Transverse colon (tissue), 4 donors: ENCODE results near the gene PCNT.

Experiments
- CTCF ChIP-seq, 5 experiments: fragments of 200-600 bp in 3 of 5; fragments of 450-650 bp in 2 of 5; sonication (generic) in 3 of 5; IDR thresholded peaks; 1 replicate in 2 of 5; 2 replicates in 3 of 5; pipeline ENCODE4 v1.5.1; 2016 to 2017; ENCODE audit warnings: antibody characterized with exemption in 5 of 5, inconsistent platforms in 3 of 5, mild to moderate bottlenecking in 2 of 5, moderate library complexity in 1 of 5
- EP300 ChIP-seq: sonication (generic); formaldehyde crosslinking; IDR thresholded peaks from one replicate; pipeline ENCODE4 v1.6.1; 2017; ENCODE audit warnings: antibody characterized with exemption, low read depth
- POLR2AphosphoS5 ChIP-seq, 3 donors: sonication (generic); formaldehyde crosslinking; IDR thresholded peaks; one replicate each; pipeline ENCODE4 v1.6.1; 2016; ENCODE audit warnings: antibody characterized with exemption in 3 of 3

DNA sequence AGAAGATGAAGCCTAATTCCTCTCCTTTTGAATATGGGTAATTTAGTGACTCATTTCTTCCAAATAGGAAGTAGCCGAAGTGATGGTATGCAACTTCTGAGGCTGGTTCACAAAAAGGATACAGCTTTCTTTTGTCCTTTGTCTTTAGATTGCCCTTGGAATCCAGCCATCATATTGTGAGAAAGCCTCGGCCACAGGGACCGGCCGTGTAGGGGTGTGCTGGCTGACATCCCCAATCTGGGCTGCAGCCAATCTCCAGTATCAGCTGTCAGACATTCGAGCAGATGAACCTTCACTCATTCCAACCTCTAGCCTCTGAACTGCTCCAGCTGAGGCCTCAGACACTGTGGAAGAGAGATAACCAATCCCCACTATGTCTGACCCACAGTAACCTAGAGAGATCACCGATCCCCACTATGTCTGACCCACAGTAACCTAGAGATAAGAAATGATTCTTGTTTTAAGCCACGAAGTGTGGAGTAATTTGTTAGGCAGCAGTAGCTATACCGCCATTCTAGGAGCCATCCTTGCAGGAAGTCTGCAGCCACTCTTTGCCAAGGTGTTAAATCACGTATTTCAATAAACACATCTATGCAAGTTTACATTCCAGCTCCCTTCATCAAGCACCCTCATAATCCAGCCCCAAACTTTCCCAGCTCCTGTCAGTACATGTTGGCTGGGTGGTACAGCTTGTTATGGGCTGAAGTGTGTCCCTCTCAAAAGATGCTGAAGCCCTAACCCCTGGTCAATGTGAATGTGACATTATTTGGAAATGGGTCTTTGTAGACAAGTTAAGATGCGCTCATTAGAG, 131.8 kb downstream of the PCNT start:
- TF ChIP-seq CTCF (IDR thresholded peaks at IDR 0.05) (no peak), EP300 (no peak), POLR2AphosphoS5 (IDR thresholded peaks at IDR 0.05) (no peak)
